SU-DHL-6 (cell line): ENCODE measurements around the gene SMAD2.
"Not testable (repeated sequence)": the region's sequence is repeated elsewhere in the genome, so short reads cannot be mapped to it uniquely, and the experiment has no call there.

Experiments used
- H2AFZ ChIP-seq: fragments of 200-600 bp; sonication (generic); 2 replicates; pipeline ENCODE4 v1.6.1; 2014; ENCODE audit warnings: low read depth, mild to moderate bottlenecking, moderate library complexity, mixed read lengths, antibody characterized with exemption, low read length; ENCODE audit not compliant: severe bottlenecking
- H3F3A ChIP-seq: fragments of 200-600 bp; shearing (Covaris generic); 2 replicates; pipeline ENCODE4 v1.6.0; 2016; ENCODE audit warnings: antibody characterized with exemption, mild to moderate bottlenecking; ENCODE audit not compliant: insufficient read depth
- H3K27ac ChIP-seq: fragments of 200-600 bp; sonication (generic); 2 replicates; pipeline ENCODE4 v1.5.1; 2016; ENCODE audit warnings: low read depth, mild to moderate bottlenecking, low read length, moderate library complexity, mixed read lengths
- H3K27me3 ChIP-seq: fragments of 200-600 bp; sonication (generic), shearing (Covaris generic); 2 replicates; pipeline ENCODE4 v1.6.0; 2014; ENCODE audit warnings: mild to moderate bottlenecking, low read length
- H3K36me3 ChIP-seq: fragments of 200-600 bp; sonication (generic); 2 replicates; pipeline ENCODE4 v1.6.1; 2014; ENCODE audit warnings: mild to moderate bottlenecking, low read length, mixed read lengths
- H3K4me2 ChIP-seq: fragments of 300-600, 200-600 bp; shearing (Covaris generic), sonication (generic); 2 replicates; pipeline ENCODE4 v1.6.0; 2014; ENCODE audit warnings: low read length, low read depth, mild to moderate bottlenecking; ENCODE audit not compliant: poor library complexity, severe bottlenecking
- H3K4me3 ChIP-seq: fragments of 200-600 bp; sonication (generic); 2 replicates; pipeline ENCODE4 v1.5.1; 2014; ENCODE audit warnings: antibody characterized with exemption, low read length, mild to moderate bottlenecking, mixed read lengths; ENCODE audit not compliant: insufficient read depth, poor library complexity, severe bottlenecking
- H3K79me2 ChIP-seq: fragments of 200-600 bp; sonication (generic); 2 replicates; pipeline ENCODE4 v1.6.1; 2014; ENCODE audit warnings: mild to moderate bottlenecking, low read length, moderate library complexity; ENCODE audit not compliant: insufficient read depth
- H3K9ac ChIP-seq: fragments of 200-600 bp; sonication (generic); 2 replicates; pipeline ENCODE4 v1.7.0; 2014; ENCODE audit warnings: mild to moderate bottlenecking, low read length
- H3K9me2 ChIP-seq: fragments of 200-600 bp; sonication (generic); replicated peaks from 2 replicates; pipeline ENCODE4 v1.6.1; 2014; ENCODE audit warnings: low read length; ENCODE audit not compliant: insufficient read depth
- H3K9me3 ChIP-seq: fragments of 200-600 bp; sonication (generic); 2 replicates; pipeline ENCODE4 v1.6.1; 2014; ENCODE audit warnings: low read length, mixed read lengths; ENCODE audit not compliant: insufficient read depth
- H4K20me1 ChIP-seq: fragments of 200-600 bp; sonication (generic); 2 replicates; pipeline ENCODE4 v1.6.1; 2014; ENCODE audit warnings: low read depth, mild to moderate bottlenecking, antibody characterized with exemption, low read length, moderate library complexity, mixed read lengths
- CTCF ChIP-seq: fragments of 200-600 bp; sonication (generic); IDR thresholded peaks from one replicate; pipeline ENCODE4 v1.5.1; 2017; ENCODE audit warnings: antibody characterized with exemption, mild to moderate bottlenecking, low read length, moderate library complexity; ENCODE audit not compliant: insufficient read depth, poor library complexity, severe bottlenecking
- EZH2phosphoT487 ChIP-seq: fragments of 200-600 bp; sonication (generic), shearing (Covaris generic); conservative IDR thresholded peaks from 2 replicates; pipeline ENCODE4 v1.6.1; 2018; ENCODE audit warnings: mild to moderate bottlenecking, antibody characterized with exemption, low read length, moderate library complexity, mixed read lengths

Gene SMAD2

GRCh38 chr18:47830772-47831171, 99.7 kb downstream of the SMAD2 start:
- Histone ChIP-seq H3K9me3 (no peaks in the 10 kb centered on the region), H3K79me2 (no peaks in the 10 kb centered on the region), H3K9ac (no peak overlapping the region), H3K36me3 (peaks cover 10% of the 10 kb centered on the region; the same call in 1 of the 2 replicates), H2AFZ (no peak overlapping the region), H3K4me2 (no peak overlapping the region), H3K9me2 (no peaks in the 10 kb centered on the region), H3K4me3 (no peak overlapping the region), H4K20me1 (no peaks in the 10 kb centered on the region), H3K27ac (no peak overlapping the region), H3F3A (0 out of 2 replicates have a peak, but pooled peaks cover 5% of the 10 kb centered on the region), H3K27me3 (no peaks in the 10 kb centered on the region)
- no peak for TF ChIP-seq CTCF
- TF ChIP-seq EZH2phosphoT487, result no peak

GRCh38 chr18:47829831-47830230, 100.6 kb downstream of the SMAD2 start:
- Histone ChIP-seq H3F3A (0 out of 2 replicates have a peak, but pooled peaks cover 5% of the 10 kb centered on the region), H3K4me3 (no peak overlapping the region), H4K20me1 (no peaks in the 10 kb centered on the region), H3K9ac (no peak overlapping the region), H3K4me2 (no peak overlapping the region), H2AFZ (no peak overlapping the region), H3K9me3 (no peaks in the 10 kb centered on the region), H3K27me3 (no peaks in the 10 kb centered on the region), H3K9me2 (no peaks in the 10 kb centered on the region), H3K36me3 (peaks cover 5% of the 10 kb centered on the region; the same call in 1 of the 2 replicates), H3K79me2 (no peaks in the 10 kb centered on the region), H3K27ac (no peak overlapping the region)
- TF ChIP-seq CTCF, result no peak
- no peak for TF ChIP-seq EZH2phosphoT487

- not testable (repeated sequence) for H3K27ac ChIP-seq, H3K9ac ChIP-seq, H3K79me2 ChIP-seq, H3K9me2 ChIP-seq, H3F3A ChIP-seq, H3K4me2 ChIP-seq, H3K4me3 ChIP-seq, H3K27me3 ChIP-seq, H3K9me3 ChIP-seq, H2AFZ ChIP-seq, H4K20me1 ChIP-seq, H3K36me3 ChIP-seq
Measured at GRCh38 chr18:47828031-47828430, 102.4 kb downstream of the SMAD2 start.

GRCh38 chr18:47826157-47827074, 104.0 kb downstream of the SMAD2 start:
- Histone ChIP-seq H3K4me3 (no peak overlapping the region), H3K9ac (no peak overlapping the region), H3F3A (0 out of 2 replicates have a peak, but pooled peaks cover 6% of the 10 kb centered on the region), H3K27me3 (no peaks in the 10 kb centered on the region), H3K27ac (no peak overlapping the region), H3K79me2 (no peaks in the 10 kb centered on the region), H3K36me3 (peaks cover 5% of the 10 kb centered on the region; the same call in 1 of the 2 replicates), H2AFZ (no peak overlapping the region), H4K20me1 (no peaks in the 10 kb centered on the region), H3K4me2 (no peak overlapping the region), H3K9me3 (no peaks in the 10 kb centered on the region), H3K9me2 (no peaks in the 10 kb centered on the region)
- TF ChIP-seq EZH2phosphoT487 (no peak), CTCF (no peak)
